Bronchial epithelial cell (primary cell): ENCODE results near the gene FAM83C. TPM values are rescaled to one million over a fixed set of nuclear protein-coding genes. Genes with fewer than 3 reads are reported as not detected.

Experiments used
- DNase-seq: peaks from one replicate; pipeline ENCODE4 v3.0.0-alpha.2; 2010; ENCODE audit warnings: low read depth
- FAIRE-seq: peaks from 2 replicates; lab custom pipeline; 2011; peaks lifted over from hg19 to GRCh38; lab: Jason Lieb, UNC
- H3K27me3 ChIP-seq: 2 replicates; pipeline ENCODE4 v1.5.1; 2011; ENCODE audit warnings: low read length; ENCODE audit not compliant: control insufficient read depth, insufficient read depth
- H3K36me3 ChIP-seq: 2 replicates; pipeline ENCODE4 v1.5.1; 2011; ENCODE audit warnings: low read length; ENCODE audit not compliant: control insufficient read depth, insufficient read depth
- H3K4me3 ChIP-seq: 2 replicates; pipeline ENCODE4 v1.5.1; 2011; ENCODE audit warnings: mild to moderate bottlenecking, low read depth, low read length, control low read depth
- total RNA-seq: library from RNA; depleted of rRNA; stranded (reverse); fragments of >200 nt; gene quantifications from 2 replicates; pipeline ENCODE4 v1.2.1, GENCODE V29; 2014
- TF ChIP-seq, protein P1 (sequence below): IDR thresholded peaks from 2 replicates; pipeline ENCODE4 v1.5.1; 2011; ENCODE audit warnings: mild to moderate bottlenecking, moderate library complexity, low read length, control low read depth, inconsistent platforms; ENCODE audit not compliant: insufficient read depth, severe bottlenecking

FAM83C gene
- total RNA-seq, 1 donor from 2014 or later: 0.26 TPM

DNA sequence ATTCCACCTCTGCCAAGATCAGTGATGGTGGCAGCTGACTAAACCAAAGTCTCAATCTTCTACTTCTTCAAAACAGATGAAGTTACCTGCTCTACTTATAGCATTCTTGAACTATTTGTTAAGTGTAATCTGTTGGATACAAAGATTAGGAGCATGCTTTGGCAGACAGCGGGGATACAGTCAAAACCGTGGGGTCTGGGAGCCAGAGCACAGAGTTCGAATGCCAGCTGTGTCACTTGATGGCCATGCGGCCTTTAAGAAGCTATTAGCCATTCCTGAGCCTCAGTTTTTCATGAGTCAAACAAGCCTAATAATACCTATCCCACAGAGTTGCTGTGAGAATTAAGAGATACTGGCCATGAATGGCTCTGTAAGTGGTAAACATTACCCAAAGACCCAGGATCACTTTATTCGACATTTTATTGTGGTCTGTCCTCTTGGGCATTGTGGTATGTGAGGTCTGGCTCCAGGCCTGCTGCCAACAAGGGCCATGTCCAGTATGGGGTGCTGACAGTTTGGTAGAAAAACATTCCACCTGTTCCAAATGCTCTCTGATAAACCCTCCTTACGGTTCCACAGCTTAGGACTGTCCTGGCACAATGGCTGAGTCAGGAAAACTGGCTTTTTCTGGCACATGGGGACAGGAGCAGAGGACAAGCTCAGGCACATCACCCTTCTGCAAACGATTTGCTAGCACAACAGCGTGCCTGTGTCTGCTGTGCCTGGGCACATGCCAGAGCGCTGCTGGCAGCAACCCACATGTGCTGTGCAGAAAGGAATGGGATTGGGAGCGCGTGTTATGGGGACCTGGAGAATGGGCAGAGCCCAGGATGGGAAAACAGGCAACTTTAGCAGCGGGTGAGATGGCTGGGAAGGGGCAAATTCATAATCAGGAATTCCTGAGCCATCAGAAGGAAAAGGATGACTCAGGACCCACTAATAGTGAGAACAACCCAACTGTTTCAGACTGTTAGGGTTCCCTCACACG lies 15.7 kb upstream of the FAM83C start:
- H3K36me3 ChIP-seq: peaks cover 4% of the 10 kb centered on the region
- H3K4me3 ChIP-seq: no peak overlapping the region
- DNase-seq: peak; percentile 95
- H3K27me3 ChIP-seq: no peaks in the 10 kb centered on the region
- FAIRE-seq: peak; percentile 36
- TF ChIP-seq, protein P1, sequence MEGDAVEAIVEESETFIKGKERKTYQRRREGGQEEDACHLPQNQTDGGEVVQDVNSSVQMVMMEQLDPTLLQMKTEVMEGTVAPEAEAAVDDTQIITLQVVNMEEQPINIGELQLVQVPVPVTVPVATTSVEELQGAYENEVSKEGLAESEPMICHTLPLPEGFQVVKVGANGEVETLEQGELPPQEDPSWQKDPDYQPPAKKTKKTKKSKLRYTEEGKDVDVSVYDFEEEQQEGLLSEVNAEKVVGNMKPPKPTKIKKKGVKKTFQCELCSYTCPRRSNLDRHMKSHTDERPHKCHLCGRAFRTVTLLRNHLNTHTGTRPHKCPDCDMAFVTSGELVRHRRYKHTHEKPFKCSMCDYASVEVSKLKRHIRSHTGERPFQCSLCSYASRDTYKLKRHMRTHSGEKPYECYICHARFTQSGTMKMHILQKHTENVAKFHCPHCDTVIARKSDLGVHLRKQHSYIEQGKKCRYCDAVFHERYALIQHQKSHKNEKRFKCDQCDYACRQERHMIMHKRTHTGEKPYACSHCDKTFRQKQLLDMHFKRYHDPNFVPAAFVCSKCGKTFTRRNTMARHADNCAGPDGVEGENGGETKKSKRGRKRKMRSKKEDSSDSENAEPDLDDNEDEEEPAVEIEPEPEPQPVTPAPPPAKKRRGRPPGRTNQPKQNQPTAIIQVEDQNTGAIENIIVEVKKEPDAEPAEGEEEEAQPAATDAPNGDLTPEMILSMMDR: no peak

GRCh38 chr20:35306931-35307517 lies 14.8 kb upstream of the FAM83C start:
- TF ChIP-seq, protein P1: peak; percentile 90
- DNase-seq (peak; percentile 65), FAIRE-seq (no peak)
- Histone ChIP-seq H3K27me3 (no peaks in the 10 kb centered on the region), H3K4me3 (no peak overlapping the region), H3K36me3 (peaks cover 5% of the 10 kb centered on the region)

DNA sequence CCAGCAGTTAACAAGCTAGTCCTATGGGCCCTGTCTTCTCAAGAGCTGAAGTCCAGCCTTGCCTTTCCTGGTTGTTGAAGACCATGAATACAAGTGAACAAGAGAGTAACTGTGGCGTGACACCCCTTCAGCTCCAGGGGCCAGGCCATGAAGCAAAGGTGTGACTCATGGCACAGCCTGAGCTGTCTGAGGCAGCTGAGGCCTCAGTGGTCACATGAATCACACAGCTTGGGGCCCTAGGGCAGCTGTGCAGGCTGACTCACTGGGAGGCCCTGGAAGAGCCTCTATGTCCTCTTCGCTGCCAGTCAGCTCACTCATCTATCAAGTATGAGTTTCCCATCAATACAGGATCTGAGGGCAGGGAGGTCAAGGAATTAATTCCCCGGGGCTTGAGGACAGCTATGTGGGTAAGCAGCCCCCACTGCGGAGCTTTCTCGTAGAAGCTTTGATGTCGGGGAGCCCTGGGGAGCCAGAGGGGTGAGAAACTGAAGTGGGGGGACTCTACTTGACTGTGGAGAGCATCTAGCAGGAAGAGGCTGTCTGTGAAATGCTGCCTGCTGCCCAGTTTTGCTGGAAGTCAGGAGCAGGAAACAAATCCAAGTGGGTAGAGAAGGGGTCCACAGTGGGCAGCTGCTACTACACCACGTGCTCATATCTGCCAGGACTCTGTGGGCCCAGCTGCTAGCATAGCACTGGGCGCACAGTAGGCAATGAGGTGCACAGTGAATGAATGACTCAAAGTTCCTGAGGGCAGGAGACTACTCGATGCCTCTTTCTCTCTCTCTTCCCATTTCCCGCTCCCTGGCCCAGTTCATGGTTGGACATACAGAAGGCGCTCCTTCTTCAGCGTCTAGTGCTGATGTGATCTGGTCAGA lies 13.7 kb upstream of the FAM83C start:
- TF ChIP-seq, protein P1: no peak
- FAIRE-seq: peak; percentile 86
- Histone ChIP-seq H3K27me3 (no peaks in the 10 kb centered on the region), H3K4me3 (no peak overlapping the region), H3K36me3 (peaks cover 5% of the 10 kb centered on the region)
- peak; percentile 99 for DNase-seq

DNA sequence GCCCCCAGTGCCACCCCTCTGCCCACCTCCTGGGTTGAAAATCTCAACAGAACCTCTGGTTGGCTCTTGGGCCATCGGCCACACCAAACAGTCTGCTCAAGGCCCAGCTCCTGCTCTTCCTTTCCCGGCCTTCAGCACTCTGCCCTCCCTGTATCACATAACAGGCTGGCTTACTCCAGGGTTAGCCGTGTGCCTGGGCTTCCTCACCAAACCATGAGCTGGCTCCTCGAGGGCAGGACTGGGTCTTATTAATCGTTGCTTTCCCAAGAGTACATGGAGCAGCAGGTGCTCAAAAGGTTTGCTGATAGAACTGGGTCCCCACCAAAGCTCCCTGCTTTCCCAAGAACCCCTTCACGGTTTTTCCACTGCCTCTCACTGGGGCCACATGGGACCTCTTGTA lies 12.7 kb upstream of the FAM83C start:
- FAIRE-seq (no peak), DNase-seq (no peak)
- no peak overlapping the region for H3K4me3 ChIP-seq
- no peaks in the 10 kb centered on the region for H3K27me3 ChIP-seq
- peaks cover 5% of the 10 kb centered on the region for H3K36me3 ChIP-seq
- TF ChIP-seq, protein P1: no peak

DNA sequence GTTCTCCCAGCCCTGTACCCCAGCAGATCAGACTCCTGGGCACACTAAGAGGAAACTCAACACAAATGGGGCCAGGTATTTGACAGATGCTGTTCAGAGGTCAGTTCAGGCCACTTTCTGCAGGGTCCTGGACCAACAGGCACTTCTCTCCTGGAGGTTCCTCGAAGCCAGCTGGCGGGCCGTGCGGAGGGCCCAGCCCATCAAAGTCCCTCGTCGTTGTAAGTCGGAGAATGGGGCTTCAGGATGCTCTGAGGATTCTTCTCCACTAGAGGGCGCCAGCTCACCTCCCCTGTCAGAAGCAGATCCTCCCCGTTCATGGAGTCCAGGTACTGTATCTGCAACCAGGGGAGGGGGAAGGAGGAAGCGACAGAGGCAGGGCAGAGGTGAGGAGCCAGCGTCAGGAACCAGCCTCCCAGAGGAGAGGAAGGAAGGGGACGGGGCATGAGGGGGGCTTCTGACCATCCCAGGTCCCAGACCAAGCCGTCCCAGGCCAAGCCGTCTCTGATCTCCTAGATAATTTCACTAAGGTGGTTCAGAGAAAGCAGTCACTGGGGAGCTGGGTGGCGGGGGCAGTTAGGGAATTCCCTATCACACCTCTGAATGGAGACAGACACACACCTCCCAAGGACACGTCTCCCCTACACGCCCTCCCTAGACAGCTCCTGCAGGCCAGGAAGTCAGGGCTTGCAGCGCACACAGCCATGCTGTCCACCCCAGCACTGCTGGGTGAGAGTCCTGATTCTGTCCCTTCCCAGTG lies 11.7 kb upstream of the FAM83C start:
- FAIRE-seq (no peak), DNase-seq (peak; percentile 86)
- Histone ChIP-seq H3K4me3 (no peak overlapping the region), H3K27me3 (no peaks in the 10 kb centered on the region), H3K36me3 (peaks cover 5% of the 10 kb centered on the region)
- TF ChIP-seq, protein P1: peak; percentile 95
